Measurements from ENCODE around the gene TTLL11.
"Not testable (repeated sequence)": the region's sequence is repeated elsewhere in the genome, so short reads cannot be mapped to it uniquely, and the experiment has no call there.

The TTLL11 gene

DNA sequence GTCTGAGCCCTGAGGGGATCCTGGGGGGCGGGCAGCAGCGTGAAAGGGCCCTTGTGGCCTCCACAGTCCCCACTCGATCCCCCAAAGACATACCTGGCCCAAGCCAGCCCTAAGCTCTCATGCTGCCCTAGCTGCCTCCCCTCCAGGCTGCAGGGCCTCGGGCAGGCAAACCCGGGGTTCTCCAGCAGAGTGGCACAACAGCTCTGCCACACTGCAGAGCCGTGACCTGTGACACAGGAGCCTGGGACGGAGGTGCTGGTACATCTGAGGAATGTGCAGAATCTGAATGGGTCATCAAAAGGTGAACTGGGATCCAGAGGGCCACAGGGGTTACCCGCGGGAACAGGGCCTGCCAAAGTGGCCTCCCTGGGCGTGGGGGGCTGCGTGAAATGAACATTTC lies 278.5 kb downstream of the TTLL11 start:
- DNase-seq (ENCODE audit: low read depth): no peak

DNA sequence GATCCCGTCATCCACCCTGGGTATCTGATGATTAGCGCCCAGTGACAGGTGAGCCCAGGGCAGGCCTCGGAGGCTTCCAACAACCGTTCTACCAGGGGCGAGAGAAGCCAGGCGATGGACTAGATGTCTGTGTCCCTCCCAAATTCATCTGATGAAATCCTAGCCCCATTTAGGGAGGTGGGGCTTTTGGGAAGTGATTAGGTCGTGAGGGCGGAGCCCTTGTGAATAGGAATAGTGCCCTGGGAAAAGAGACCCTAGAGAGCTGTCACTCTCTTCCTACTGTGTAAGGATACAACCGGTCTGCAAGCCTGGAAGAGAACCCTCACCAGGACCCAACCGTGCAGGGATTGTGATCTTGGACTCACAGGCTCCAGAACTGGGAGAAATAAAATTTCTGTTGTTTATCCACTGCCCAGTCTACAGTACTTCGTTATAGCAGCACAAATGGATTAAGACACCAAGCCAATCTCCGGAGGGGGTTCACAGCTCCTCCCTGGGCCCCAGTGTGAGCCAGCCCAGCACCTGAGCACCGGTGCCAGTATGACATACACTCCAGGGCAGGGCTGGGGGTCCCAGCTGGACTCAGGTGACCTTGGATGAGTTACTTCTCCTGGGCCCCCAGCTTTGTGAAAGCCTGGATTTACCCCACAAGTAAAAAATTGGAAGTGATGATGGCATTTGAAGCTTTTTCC lies 279.4 kb downstream of the TTLL11 start:
- no peak for DNase-seq (ENCODE audit: low read depth)

DNA sequence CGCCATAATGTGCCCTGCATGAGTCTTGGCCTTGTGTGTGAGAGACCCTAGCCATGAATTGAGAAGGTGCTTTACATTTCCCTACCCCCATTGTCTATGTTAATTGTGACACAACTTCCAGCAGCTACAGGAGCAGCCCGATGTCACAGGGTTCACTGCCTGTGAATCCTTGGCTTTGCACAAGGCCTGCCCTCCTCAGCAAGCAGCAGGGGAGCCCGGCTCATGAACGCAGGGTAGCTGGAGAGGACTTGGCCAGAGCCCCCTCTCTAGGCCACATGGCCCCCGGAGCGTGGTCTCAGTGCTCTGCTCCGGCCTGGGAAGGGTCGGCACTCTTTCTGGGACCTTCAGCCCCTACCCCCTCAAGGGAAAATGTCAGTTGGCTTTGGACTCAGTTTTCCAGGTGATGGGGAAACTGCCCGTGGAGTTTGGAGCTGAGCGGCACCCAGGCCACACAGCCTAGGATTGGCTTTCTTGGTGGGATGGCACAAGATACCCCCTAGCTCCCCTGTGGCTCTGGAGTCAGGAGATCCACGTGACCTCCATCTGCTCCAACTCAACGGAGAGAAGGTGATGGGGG lies 280.9 kb downstream of the TTLL11 start:
- no peak for DNase-seq (ENCODE audit: low read depth)

DNA sequence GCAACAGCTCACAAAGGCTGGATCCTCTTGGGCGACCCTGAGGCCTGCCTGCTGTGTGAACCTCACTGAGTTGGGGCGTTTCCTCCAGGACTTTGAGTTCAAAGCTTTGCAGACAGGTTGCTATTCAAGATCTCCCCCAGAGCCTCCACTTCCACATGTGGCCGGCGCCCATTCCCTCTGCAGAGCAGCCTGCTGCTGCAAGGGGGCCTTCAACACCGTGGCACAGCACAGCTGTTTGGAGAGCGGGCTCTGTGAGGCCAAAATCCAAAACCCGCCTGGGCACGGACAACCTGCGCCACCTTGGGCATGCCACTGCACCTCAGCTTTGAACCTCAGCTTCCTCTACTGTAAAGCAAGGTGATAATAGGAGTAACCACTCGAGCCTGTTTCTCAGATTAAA lies 281.4 kb downstream of the TTLL11 start:
- DNase-seq (ENCODE audit: low read depth): no peak

DNA sequence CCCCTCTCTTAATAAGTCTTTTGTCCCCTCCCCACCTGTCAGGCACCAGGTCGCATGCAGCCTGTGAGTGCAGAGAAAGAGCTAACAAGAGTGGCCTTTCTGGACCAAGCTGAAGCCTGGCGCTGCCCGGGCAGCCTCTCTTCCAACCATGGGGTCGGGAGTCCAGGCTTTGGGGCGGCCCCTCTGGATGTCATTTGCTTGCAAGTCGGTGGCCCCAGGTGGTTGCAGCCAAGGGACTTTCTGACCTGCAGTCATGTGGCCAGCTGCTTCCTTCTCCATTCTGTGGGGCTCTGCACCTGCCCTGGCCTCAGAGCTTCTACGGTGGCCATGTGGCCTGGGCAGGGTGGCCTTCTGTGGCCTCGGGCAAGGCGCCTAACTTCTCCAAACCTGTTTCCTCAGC lies 282.0 kb downstream of the TTLL11 start:
- no peak for DNase-seq (ENCODE audit: low read depth)

DNA sequence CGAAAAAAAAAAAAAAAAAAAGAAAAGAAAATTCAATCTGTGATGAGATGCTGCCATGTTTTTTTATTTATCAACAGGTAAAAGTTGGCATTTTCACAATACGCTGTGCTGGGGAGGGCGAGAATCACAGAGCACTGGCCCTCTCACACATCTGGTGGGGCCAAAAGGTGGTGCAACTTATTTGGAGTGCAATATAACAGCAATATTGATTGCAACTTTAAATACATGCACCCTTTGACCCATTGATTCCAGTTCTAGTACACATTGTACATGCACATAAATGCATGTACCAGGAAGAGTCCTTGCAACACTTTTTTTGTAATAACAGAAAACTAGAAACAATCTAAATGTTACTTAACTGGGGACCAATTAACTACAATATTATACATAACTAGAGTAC lies 282.6 kb downstream of the TTLL11 start:
- DNase-seq (ENCODE audit: low read depth): no peak

DNA sequence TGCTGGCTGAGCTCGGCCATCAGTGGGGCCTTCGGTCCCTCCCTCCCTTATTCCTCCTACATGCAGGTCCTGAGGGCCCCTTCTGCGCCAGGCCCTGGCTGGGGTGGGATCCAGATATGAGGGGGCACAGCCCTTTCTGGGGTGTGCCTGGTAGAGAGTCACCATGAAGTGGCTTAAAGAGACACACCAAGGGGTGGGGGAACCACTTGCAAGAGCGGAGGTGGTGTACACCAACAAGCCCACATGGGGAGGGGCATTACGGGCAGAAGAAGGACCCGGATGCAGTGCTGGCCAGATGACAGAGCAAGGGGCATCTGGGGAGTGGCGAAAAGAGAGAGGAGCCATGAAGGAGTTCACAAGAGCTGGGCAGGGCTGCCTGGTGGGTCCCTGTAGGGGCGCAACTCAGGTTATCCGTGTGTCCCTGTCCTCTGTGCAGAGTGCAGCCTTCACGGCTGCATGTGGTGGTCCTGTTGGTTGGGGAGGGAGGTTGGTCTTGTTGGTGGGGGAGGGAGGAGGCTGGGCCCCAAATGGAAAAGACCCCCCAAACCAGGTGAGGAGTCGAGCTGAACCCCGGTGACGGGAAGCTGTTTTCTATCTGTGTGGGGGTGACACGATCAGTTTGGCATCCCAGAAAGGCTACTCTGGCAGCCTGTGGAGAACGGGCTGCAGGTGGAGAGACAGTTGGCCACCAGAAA lies 283.6 kb downstream of the TTLL11 start:
- no peak for DNase-seq (ENCODE audit: low read depth)

DNA sequence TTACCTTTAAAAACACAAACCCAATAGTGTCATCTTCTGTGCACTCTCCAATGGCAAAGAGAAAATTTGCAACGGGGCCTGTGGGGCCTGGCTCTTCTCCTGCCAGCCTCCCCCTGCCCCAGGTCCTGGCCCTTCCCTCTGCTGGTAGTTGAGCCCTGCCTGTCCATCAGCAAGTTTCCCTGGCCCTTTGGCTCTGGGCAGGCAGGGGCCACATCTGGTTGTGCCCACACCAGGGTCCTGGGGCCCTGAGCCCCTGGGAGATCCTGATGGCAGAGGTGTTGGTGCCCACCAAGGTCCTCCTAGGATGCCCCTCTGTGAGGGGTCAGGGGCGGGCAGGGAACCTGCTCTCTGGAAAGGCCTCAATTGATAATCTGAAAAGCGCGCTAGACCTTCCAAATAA lies 284.3 kb downstream of the TTLL11 start:
- DNase-seq (ENCODE audit: low read depth): no peak

DNA sequence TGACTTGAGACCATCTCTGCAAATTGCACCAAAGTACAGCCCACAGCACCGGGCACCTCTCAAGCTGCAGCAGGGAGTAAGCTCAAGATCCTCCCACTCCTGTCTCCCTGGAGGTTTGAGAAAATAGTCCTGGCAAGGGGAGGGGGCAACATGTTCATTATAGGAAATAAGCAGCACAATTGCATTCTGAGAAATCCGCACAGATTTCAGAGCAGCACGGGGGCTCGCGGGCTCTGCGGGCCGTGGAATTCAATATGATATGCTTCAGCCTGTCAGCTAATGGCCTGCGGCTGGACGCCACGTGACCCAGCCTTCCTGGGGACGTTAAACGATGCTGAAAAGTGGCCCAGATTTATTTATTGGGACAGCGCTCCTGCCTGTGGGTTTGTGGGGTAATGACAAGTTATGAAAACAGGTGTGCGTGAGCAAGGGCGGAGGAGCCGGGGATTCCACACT lies 285.3 kb downstream of the TTLL11 start:
- no peak for DNase-seq (ENCODE audit: low read depth)

DNA sequence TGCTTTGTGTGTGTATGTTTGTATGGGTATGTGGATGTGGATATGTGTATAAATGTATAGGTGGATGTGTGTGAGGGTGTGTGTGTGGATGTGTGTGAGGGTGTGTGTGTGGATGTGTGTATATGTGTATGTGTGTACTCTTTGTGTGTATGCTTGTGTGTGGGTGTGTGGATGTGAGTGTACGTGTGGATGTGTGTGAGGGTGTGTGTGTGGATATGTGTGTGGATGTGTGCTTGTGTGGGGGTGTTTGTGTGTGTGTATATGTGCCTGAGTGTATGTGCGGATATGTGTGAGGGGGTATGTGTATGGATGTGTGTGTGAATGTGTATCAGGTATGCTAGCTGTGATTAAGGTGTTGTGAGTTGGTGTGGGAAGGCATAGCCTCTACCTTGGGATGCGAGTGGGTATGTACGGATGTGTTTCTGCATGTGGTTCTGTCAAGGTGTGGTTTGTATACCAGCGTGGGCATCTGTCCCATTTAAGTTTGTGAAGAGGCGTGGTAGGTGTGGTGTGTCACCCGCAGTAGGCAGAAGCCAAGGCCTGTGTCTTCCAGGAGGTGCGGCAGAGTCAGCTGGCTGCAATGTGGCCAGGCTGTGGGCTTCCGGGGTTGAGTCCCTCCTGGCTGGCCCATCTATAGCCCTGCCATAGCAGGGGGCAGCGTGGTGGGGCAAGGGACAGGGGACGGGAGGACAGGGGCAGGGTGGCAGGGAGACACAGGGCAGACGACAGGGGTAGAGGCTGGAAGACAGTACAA lies 285.9 kb downstream of the TTLL11 start:
- no peak for DNase-seq (ENCODE audit: low read depth)

DNA sequence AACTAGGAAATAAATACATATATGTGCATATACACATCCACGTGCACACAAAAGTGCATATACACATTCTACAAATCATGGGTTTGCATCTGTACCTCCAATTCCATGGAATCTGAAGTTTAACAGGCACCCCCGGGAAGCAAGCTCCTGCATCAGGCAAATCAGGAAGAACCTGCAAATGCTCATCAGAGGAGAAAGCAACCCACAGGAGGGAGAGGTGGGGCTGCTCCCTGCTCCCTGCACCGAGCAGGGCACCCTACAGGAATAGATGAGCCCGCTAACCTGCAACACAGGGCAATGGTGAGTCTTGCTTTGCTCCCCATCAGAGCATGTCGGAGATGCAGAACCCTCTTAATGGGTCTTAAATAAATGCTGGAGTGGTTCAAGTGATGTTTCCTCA lies 290.4 kb downstream of the TTLL11 start:
- DNase-seq (ENCODE audit: low read depth): no peak

DNA sequence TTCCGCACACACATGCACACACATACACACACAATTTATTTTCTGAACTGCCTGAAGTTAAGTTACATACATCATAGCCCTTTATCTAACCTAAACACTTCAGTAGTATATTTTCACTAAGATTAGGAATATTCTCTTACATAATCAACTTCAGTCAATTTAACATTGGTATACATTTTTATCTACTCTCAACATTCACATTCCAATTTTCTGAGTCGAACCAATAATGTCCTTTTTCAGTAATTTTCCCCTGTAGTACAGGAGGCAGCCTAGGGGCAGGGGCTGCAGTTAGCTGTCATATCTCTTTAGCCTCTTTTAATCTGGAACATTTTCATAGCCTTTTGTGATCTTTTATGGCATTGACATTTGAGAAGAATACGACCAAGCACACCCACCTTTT lies 291.5 kb downstream of the TTLL11 start:
- DNase-seq (ENCODE audit: low read depth): no peak

DNA sequence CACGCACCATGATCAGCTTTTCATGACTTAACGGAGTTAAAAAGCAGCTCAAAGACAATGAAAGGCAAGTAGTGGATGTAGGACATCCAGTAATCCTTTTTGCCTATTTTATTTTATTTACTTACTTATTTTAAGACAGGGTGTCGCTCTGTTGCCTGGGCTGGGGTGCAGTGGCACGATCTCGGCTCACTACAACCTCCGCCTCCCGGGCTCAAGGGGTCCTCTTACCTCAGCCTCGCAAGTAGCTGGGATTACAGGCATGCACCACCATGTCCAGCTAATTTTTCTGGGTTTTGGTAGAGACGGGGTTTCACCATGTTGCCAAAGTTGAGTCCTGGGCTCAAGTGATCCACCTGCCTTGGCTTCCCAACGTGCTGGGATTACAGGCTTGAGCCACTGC lies 292.7 kb downstream of the TTLL11 start:
- DNase-seq (ENCODE audit: low read depth): no peak

DNA sequence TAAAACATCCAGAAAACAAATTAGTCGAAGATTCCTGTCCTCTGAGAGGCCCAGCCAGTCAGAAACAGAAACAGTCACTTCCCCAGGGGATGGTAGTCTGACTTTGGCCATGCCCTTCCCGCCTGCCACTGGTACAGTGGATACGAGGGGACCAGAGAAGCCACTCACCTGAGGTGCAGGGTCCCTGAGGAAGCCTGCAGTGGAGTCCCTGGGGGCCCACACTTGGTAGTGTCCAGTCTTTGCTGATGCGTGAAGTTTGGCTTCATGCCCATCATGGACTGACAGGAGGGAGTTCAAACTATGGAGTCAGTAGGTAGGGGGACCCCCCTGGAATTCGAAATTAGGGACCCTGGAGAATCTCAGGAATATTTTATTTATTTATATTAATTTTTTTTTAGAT lies 294.2 kb downstream of the TTLL11 start:
- DNase-seq (ENCODE audit: low read depth): no peak

DNA sequence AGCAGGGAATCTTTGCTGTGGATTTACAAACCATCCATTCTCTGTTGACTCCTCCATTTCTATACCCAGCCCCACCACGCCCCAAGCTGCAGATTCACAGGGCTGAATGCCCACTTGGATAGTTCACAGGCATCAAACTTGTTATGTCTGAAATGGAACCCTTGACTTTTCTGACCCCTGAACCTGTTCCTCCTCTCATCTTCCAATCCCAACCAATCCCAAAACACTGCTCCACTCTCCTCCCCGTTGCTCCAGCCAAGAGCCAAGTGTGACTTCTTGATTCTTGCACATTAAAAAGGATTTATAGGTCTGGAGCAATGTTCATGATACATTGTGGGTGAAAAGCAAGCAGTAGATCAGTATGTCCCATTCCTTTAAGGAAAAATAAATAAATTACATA lies 296.0 kb downstream of the TTLL11 start:
- DNase-seq (ENCODE audit: low read depth): no peak

DNA sequence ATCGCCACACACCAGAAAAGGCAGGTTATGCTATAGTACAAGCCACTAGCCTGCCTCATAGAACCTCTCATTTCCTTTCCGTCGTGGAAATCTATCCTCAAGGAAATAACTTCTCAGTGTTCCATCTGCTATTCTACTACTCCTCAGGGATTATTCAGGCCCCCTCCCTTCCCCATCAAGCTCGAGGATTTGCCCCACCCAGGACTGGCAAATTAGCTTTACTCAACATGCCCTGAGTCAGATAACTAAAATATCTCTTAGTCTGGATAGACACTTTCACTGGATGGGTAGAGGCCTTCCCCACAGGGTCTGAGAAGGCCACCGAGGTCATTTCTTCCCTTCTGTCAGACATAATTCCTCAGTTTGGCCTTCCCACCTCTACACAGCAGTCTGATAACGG lies 298.8 kb downstream of the TTLL11 start:
- not testable (repeated sequence) for DNase-seq (ENCODE audit: low read depth)

DNA sequence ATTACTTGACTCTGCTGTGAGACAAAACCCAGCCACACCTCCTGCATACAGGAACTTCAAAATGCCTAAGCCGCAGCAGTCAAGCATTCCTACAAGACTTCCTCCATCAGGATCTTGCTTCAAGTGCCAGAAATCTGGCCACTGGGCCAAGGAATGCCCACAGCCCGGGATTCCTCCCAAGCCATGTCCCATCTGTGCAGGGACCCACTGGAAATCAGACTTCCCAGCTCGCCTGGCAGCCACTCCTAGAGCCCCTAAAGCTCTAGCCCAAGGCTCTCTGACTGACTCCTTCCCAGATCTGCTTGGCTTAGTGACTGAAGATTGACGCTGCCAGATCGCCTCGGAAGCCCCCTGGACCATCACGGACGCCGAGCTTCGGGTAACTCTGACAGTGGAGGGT lies 300.6 kb downstream of the TTLL11 start:
- DNase-seq (ENCODE audit: low read depth): not testable (repeated sequence)

DNA sequence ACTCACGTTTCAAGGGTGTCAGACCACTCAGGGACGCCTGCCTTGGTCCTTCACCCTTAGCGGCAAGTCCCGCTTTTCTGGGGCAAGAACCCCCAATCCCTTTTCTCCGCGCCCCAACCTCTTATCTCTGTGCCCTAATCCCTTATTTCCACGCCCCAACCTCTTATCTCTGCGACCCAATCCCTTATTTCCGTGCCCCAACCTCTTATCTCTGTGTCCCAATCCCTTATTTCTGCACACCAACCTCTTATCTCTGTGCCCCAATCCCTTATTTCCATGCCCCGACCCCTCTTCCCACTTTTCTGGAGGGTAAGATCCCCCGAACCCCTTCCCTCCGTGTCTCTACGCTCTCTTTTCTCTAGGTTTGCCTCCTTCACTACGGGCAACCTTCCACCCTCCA lies 302.3 kb downstream of the TTLL11 start:
- no peak for DNase-seq (ENCODE audit: low read depth)

DNA sequence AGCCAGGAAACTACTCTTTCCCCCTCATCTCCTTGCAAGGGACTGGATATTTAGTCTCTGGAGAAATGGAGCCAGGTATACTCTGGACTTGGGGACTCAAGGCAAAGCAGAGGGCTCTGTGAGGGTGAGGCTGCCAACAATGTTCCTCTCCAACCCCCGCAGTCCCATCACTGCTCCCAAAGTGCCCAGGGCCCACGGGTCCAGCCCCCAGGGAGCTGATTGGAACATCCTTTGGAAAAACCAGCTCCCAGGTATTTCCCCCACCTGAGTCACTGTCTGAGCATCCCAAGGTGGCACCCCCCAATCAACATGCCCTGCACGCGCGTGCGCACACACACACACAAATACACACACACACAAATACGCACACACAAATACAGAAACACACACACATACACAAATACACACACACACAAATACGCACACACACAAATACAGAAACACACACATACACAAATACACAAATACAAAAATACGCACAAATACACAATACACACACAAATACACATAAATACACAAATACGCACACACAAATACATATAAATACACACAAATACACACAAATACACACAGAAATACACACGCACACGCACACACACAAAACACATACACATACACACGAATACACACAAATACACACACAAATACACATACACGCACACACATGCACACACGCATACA lies 304.3 kb downstream of the TTLL11 start:
- DNase-seq (ENCODE audit: low read depth): no peak

DNA sequence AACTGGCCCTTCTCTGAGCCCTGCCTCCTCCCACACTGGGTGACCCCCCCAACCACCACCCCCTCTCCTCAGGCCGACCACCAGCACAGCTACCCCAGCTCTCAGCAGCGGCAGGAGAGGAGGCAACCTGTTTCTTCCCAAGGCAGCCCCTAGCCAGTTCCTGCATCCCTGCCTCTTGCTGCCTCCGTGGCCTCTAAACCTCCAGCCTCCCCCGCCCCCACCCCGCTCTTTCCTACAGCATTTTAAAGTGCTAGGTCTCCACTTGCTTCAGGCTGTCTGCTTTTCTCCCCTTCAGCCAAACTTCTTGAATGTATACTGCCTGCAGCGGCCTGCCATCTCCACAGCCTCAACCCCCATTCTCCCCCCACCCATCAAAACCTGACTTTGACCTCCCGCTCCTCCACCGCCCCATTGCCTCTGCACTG lies 306.1 kb downstream of the TTLL11 start:
- no peak for DNase-seq (ENCODE audit: low read depth)

DNA sequence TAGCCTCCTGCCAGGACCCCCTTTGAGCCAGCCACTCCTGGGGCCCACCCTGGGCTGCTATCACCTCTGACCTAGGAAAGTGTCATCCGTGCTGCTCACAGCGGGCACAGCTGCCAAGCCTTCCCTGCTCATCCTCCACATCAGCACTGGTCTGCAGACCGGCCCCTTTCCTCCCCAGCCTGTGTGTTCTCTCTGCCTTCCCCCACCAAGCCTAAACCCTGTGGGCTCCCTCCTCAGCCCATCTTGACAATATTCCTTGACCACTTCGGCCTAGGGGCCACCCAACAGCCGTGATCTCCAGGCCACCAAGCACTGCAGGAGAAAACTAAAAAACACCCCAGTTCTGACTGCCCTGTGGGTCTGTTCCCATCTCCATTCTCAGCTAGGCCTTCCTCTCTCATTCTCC lies 306.6 kb downstream of the TTLL11 start:
- no peak for DNase-seq (ENCODE audit: low read depth)
